GM11168 (cell line): ENCODE results near the gene SLC6A11.

Experiments used
- in situ Hi-C: fragments of 300-500 bp; cut with MboI; formaldehyde crosslinking; loops from one replicate; pipeline ENCODE4 v1.12.0; 2022; ENCODE audit warnings: low sequenced_read_pairs; ENCODE audit not compliant: unreplicated experiment

Gene SLC6A11

DNA sequence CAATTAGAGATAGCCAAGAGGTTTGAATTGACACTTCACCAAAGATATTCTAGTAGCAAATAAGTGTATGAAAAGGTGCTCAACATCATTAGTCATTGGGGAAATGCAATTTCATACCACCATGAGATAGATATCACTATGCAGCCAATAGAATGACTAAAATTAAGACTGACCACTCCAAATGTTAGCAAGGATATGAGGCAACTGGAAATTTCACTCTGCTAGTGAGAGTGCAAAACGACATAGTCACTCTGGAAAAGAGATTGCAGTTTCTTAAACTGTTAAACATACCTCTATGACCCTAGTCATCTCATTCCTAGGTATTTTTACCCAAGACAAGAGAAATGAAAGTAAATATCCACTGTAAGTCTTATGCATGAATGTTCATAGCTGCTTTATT lies 27.6 kb upstream of the SLC6A11 start:
- in situ Hi-C loops, result no loop called here

DNA sequence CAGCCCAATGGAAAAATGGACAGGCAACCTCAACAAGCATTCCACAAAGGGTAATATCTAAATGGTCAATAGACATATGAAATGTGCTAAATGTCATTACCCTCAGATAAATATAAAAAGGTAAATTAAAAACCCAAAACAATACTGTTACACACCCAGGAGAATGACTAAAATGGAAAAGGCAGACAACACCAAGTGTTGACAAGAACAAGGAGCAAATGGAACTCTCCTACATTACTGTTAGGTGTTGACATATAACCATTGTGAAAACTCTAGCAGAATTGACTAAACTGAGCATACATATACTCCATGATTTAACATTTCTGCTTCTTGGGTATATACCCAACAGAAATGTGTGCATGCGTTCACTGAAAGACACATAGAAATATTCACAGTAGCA lies 25.3 kb upstream of the SLC6A11 start:
- in situ Hi-C loops, result no loop called here

DNA sequence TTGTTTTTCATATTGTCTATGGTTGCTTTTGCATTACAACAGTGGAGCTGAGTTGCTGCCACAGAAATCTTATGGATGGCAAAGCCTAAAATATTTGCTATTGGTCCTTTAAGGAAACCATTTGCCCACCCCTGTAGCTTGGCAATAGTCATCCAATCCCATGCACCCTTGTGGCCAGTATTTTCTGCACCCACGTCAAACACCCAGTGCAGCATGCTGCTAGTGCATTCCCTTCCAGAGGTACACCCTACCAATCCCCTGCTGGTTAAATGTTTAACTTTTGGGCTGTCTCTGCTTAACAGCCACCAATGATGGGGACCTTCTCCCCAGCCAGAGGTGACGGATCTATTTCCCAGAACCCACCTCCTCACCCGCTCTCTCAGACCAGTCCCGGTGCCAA lies 23.8 kb upstream of the SLC6A11 start:
- in situ Hi-C loops, result no loop called here

DNA sequence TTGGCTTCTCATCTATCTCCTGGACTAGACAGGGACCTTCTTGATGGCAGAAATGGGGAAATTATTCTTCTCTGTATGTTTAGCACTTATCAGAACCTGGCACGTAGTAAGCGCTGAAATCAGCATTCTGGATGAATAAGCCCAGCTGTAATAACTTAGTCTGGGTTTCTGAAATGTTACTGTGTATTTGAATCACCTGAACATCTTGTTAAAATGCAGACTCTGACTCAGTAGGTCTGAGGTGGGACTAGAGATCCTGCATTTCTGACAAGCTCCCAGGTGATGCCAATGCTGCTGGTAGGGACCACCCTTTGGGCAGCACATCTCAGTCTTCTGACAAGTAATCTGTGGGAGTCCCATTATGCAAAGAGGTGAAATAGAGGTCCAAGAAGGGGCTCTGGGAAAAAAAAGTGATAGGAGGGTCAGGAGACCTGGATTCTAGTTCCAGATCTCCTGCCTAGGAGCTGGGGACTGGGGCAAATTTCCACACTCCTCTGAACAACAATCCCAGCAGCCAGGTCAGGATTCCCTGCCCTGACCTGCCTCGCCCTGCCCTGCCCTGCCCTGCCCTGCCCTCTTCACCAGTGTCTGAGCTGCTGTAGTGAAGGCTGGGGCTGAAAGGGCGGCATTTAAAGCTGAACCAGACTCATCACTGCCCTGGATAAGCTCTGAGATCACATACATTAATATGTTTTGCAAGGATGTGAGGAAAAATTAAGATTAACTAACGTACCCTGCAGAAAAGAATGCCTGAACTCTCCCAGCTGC lies 17.2 kb upstream of the SLC6A11 start:
- in situ Hi-C loops, result no loop called here

DNA sequence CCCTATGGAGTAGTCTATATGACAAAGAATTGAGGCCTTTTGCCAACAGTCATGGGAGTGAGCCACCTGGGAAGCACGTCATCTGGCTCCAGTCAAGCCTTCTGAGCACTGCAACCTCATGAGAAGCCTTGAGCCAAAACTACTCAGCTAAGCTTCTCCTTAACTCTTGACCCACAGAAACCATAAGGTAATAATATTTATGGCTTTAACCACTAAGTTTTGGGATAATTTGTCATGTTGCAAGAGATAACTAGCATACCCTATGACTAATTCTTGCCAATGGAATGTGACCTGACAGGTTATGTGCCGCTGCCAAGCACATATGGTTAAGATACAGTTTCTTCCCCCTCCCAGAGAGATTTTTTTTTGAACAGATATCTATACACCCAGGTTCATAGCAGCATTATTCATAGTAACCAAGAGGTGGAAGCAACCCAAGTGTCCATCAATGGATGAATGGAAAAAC lies 11.8 kb upstream of the SLC6A11 start:
- in situ Hi-C loops, result no loop called here

DNA sequence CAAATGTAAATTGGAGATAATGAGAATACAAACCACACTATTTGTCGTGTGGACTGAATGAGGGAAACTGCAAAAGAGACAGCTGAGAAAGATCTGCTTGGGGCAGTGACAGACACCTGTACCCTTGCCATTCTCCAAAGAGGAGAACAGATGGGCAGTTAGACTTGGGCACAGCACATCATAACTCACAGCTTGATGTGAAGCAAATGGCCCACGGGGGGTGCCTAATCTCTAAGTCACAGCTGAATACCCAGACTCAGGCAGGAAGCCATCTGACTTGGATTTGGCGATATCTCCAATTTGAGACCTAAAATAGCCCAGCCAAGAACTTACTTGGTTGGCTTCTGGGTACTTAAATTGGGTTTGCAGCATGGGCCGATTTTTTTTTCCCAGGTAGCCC lies 10.0 kb upstream of the SLC6A11 start:
- in situ Hi-C loops, result no loop called here

DNA sequence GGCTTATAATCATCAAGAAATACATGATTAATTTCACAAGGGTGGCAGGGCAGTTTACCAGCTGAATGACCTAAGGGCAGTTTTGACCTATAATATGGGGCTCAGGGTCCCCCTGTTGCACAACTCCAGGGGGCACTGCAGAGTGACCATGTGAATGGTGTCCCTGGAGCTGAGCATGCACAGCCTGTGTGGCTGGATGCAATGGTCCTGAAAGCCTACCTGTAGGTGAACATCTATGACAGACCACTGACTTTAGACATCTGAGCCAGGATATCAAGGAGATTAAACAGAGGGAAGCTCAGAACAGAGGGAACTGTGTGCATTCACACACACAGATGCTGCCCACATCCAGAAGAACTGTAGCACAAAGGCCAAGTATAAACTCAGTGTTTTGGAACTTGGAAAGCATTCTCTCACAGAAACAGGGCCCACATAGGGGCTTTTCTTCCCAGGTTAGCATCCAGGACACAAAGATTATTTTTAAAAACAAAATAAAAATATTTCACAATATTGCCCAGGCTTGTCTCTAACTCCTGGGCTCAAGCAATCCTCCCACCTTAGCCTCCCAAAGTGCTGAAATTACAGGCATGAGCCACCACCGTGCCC lies 7.8 kb upstream of the SLC6A11 start:
- in situ Hi-C loops, result no loop called here

DNA sequence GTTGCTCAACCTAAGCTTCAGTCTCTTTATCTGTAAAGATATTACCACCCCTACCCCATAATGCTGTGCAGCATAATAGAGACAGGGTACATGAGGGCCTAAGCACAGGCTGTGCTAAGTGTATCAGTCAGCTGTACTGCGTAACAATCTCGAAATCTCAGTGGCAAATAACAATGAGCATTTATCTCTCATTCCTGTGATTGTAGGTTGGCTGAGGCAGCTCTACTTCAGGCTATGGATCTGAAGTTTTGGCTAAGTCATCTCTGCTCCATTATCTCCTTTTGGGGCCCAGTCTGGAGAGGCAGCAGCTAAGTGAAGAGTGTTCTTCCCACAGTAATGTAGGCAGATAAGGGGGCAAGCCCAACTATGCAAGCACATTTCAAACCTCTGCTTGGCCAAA lies 7.1 kb upstream of the SLC6A11 start:
- in situ Hi-C loops, result no loop called here

DNA sequence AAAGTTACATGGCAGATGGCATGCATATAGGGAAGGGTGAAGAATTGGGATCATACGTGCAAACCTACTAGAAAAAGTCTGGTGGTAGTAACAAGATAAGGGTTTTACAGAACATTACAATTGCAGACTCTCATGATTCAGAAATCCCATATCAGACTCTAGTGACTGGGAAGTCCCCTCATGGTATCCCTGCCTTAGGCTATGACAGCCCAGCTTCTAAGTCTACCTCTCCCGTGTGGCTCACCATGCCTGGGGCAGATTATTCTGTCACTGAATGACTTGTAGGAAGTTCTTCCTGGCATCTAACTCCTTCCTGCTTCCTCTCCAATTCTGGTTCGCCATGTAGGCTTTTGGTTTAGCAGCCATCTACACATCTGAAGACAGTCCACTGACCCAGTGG lies 5.7 kb upstream of the SLC6A11 start:
- in situ Hi-C loops, result no loop called here

DNA sequence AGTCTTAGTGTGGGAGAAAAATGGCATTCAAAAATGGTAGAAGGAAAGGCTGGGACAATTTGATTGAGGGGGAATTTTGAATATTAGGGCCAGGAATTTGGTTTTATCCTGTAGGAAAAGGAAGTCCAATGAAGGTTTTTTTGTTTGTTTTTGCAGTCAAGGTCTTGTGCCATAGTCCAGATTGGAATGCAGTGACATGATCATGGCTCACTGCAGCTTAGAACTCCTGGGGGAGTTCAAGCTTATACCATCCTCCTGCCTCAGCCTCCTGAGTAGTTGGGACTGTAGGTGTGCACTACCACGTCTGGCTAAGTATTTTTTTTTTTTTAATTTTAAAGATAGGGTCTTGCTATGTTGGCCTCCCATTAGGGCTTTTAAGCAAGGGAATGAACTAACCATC lies 2.6 kb upstream of the SLC6A11 start:
- in situ Hi-C loops, result no loop called here

DNA sequence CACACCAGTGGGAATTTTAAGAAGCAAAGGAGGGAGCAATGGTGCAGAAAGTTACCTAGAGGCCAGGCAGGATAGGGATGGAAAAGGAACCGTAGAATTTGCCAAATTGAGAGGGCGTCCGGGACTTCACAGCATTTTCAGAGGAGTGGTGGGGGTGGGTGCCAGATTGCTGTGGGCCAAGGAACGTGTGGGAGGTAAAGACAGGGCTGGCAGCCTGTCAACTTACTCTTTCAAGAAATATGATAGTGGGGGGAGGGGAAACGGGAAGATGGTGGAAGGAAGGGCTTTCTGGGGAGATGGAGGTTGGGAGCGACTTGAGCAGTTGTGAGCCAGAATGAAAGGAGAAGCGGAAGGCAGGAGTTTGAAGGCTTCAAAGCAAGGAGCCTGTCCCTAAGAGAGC lies 1.4 kb upstream of the SLC6A11 start:
- in situ Hi-C loops, result no loop called here

DNA sequence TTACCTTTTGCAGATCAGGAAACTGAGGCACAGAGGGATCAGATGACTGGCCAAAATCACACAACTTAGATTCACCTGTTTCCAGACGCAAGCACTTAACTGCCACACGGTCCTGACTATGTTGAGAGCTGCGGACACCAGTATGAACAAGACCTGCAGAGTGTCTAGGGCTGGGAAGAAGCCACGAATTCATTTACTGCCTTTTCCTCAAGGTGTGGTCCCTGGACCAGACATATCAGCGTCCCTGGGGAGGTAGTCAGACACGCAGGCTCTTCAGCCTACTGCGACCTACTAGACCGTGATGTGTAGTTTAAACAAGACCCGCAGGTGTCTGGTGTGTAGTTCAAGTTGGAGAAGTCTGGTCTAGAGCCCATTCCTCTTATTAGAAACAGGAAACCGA lies 541 bp upstream of the SLC6A11 start:
- in situ Hi-C loops, result no loop called here

DNA sequence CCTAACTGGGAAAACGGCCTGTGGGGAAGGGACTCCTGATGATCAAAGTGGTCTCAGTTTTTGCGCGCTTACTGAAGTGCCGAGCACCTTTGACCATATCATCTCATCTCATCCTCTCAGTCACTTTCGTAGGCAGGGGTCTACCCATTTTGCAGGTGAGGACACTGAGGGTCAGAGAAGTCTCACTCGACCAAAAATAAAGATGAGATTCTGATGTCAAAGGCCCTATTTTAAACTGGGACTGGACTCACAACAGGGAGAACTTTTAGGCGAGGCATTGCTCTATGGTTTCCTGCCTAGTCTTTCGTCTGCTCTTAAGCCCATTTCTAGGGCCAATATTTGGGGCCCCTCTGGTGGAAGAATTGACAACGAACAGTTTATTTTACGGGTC lies 830 bp downstream of the SLC6A11 start:
- in situ Hi-C loops, result no loop called here

DNA sequence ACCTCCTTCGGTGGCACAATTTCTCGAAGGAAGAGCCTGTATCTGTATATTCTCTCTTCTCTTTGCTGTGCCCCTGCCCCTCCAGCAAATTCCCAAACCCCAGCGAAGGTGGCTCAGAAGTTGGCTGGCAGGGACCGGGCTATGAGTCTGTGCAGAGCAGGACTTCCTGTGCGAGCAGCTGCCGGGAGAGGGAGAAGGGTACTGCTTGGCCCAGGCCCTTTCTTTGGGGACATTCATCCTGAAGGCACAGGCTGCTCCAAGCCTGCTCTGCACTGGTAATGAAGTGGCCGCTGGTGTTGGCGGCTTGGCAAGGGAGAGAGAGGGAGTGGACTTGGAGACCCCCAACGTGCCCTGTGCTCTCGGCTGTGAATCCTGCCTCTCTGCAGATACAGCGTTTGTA lies 1.5 kb downstream of the SLC6A11 start:
- in situ Hi-C loops, result no loop called here

DNA sequence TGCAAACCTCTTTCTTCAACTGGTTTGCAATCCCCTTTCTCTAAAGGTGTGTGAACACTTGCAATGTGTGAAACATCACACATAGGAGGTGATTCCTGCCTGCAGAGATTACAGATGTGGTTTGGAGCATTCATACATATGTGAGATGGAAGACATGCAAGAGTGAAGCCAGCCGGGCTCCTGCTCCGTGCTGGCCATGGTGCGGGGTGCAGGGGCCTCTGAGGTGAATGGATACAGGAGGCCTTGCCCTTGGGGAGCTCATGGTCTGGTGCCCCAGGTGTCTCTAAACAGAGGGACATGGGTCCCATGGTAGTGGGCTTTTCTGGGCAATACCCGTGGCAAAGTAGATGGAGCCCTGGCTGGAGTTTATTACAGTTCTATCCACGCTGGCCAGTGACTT lies 6.0 kb downstream of the SLC6A11 start:
- in situ Hi-C loops, result no loop called here

DNA sequence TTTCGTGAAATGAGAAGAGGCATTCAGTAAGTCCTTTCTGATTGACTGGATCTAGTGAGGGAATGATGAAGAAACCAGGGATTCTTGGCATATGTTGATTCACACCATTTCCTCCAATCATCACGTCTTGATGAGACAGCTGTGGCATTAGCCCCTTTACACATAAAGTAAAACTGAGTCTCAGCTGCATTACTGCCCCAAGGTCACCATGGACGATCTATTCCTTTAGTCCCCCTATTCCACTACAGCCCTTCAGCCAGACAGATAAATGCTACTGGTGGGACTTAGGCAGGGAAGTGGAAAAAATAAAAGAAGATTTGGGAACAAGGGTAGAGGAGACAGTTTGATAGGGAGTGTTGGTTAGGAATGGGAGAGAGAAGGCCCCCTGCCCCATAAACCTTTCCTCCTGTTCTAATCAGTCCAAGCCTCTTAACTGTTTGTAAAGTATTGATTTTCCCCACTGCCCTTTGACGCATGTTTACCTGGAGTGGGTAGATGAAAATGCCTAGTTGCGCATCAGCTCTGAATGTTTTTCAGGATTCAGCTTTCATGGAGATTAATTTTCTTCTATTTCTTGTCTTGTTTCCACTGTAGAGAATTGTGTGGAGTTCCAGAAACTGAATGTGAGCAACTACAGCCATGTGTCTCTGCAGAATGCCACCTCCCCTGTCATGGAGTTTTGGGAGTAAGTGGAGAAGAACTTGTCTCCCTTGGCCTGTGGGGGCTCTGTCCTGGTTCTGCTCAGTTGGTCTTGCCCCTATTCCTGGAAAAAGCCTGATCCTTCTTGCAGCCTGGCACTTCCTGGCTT lies 6.9 kb downstream of the SLC6A11 start:
- in situ Hi-C loops, result no loop called here

DNA sequence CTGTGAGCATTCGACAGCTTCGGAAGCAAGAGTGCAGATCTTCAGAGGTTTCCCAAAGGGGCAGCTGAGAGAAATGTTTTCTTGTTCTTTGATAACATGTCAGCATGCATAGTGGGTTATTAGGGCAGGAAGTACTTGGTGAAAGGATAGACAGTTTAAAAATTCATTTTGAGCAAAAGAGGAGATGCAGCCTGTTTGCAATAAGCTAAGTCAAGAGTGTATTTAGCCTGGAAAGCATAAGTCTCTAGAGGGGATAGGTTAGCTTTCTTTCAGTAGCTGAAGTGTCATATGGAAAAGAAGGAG lies 7.4 kb downstream of the SLC6A11 start:
- in situ Hi-C loops, result no loop called here

DNA sequence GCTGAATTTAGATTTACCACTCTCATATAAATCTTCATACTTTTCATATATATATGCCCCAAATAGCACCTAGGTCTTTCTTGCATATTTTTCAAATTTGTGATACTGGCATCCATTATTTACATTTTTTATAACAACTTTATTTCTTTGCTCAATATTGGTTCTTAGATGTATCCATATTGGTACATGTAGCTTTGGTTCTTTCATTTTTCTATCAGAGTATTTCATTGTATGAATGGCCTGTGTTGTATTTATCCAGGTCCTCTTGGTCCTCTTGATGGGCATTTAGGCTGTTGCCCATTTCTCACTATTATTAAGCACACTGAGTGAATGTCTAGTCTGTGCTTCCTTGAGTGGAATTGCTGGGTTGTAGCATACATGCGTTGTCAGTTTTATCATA lies 8.4 kb downstream of the SLC6A11 start:
- in situ Hi-C loops, result no loop called here

DNA sequence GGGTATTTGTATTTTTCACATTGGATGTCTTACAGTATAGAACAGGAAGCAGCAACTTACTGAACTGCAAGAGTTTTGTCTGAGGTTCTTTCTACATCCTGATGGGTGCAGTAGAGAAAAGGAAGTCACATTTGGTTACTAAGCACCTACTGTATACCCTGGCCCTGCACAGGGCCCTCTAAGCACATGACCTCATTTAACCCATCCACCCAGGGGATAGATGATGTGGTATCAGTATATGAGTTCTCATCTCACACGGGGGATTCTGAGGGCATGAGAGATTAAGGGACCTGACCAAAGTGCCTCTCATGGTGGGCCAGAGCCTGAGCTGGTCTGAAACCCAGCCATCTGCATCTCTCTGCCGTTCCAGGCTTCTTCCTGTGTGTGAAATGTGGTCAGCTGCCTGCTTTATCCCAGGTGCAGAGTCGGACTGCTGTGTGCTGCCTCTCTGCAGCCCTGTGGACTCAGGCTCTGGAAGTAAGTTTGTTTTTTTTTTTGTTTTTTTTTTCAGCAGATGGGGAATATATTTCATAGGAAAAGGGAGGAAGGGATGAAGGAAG lies 17.9 kb downstream of the SLC6A11 start:
- in situ Hi-C loops, result no loop called here

DNA sequence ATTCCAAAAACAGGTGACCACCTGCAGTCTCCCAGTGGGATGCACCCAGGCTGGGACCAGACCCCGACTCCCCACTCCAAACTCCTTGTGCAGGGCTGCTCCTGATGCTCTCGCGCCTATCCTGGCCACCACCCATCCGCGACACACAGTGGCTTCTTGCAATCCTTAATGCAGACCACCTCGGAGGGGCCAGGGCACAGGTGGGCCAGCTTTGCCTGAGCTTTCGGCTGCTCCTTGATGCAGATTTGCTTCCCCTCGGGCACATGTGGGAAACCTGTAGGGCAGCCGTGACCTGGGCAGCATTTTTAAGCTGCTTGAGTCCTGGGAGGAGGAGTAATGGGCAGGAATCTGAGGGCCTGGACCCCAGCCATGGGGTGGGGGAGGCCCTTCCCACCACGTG lies 18.9 kb downstream of the SLC6A11 start:
- in situ Hi-C loops, result no loop called here

DNA sequence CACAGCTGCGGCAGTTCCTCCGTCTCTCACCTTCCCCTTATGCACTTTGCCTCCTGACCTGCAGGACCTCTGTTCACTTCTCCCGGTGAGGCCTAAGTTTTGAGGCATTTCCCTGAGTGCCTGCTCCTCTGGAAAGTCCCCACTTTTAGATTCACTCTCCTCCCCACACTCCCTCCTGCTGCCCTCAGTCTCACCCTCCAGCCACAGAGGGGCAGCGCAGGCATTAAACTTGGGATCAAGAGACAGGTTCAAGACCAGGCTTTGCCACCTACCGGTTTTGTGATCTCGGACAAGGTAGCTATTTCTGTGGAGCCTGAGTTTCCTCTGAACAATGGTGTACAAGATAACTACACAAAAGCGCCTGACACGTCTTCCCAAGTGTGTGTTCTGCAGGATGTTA lies 19.4 kb downstream of the SLC6A11 start:
- in situ Hi-C loops, result no loop called here
